Measurements from ENCODE around the gene OR1K1.

DNA sequence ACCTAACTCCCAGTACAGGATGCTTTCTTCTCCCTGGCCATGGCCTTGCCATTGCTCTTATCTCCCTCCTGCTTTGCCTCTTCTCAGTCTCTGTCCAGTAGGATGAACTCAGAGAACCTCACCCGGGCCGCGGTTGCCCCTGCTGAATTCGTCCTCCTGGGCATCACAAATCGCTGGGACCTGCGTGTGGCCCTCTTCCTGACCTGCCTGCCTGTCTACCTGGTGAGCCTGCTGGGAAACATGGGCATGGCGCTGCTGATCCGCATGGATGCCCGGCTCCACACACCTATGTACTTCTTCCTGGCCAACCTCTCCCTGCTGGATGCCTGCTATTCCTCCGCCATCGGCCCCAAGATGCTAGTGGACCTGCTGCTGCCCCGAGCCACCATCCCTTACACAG lies 11.1 kb upstream of the OR1K1 start, which contains the start of gene OR5C1:
- TF ChIP-seq EZH2 (IDR thresholded peaks at IDR 0.05) (no peak), ZBTB33 (IDR thresholded peaks at IDR 0.05; ENCODE audit: extremely low read depth, insufficient replicate concordance, low read length) (no peak), POLR2A (IDR thresholded peaks at IDR 0.05; ENCODE audit: borderline replicate concordance, extremely low read depth, insufficient read depth, insufficient read length) (no peak), EZH2phosphoT487 (IDR thresholded peaks at IDR 0.05; ENCODE audit: borderline replicate concordance) (no peak), REST (IDR thresholded peaks at IDR 0.05; ENCODE audit: low read depth) (no peak), CTCF (IDR thresholded peaks at IDR 0.05 in 2 of 3, conservative IDR thresholded peaks at IDR 0.05 in 1 of 3; ENCODE audit: borderline replicate concordance in 1 of 3, insufficient read depth in 1 of 3, low read depth in 2 of 3, low read length in 2 of 3) (no peak)

Measured in HCT116 (cell line).